Vagina (tissue), 2 donors: Measurements from ENCODE around the gene EML2.

Source experiments
- CTCF ChIP-seq, 3 experiments: fragments of 450-650 bp in 2 of 3; fragments of 200-600 bp in 1 of 3; sonication (generic) in 1 of 3; IDR thresholded peaks; one replicate each; pipeline ENCODE4 v1.5.1; 2017 to 2019; ENCODE audit warnings: antibody characterized with exemption in 3 of 3, mild to moderate bottlenecking in 2 of 3, moderate library complexity in 2 of 3
- POLR2A ChIP-seq, 2 donors: fragments of 450-650 bp; IDR thresholded peaks; one replicate each; pipeline ENCODE4 v1.6.1; 2017; ENCODE audit warnings: antibody characterized with exemption in 2 of 2, mild to moderate bottlenecking in 2 of 2, moderate library complexity in 2 of 2

GRCh38 chr19:45560686-45561085 is 78.5 kb downstream of the EML2 start:
- no peak for TF ChIP-seq POLR2A (IDR thresholded peaks at IDR 0.05)
- TF ChIP-seq CTCF (IDR thresholded peaks at IDR 0.05), result no peak
